Inferior parietal cortex (tissue), 1 donor: ENCODE results near the gene WDR18.

Experiments used
- DNase-seq: peaks from one replicate; pipeline ENCODE4 v3.0.0-alpha.2; 2016; ENCODE audit errors: extremely low spot score

Gene WDR18

DNA sequence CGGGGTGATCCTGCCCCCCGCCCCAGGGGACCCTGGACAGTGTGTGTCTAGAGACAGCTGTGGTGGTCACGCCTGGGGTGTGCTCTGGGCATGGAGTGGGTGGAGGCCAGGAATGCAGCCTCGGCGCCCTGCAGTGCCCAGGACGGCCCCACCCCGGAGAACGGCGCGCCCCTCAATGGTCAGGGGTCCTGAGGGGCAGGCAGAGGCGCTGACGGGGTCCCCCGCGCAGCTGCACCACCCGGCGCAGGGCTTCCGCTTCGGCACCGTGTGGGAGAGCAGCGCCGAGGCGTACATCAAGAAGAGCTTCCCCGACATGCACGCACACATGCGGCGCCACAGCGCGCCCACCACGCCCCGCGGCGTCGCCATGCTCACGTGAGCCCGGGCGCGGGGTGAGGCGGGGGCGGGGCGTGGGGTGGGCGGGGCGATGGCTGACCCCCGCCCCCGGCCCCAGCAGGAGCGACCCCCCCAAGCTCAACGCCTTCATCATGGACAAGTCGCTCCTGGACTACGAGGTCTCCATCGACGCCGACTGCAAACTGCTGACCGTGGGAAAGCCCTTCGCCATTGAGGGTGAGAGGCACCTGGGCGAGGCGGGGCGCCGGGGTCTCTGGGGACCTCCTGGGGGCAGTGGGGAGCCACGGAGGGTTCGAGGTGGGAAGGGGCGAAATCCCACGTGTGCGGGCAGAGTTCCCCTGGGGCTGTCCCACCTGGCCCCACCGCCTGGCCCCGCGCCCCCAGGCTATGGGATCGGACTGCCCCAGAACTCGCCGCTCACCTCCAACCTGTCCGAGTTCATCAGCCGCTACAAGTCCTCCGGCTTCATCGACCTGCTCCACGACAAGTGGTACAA is 23.5 kb downstream of the WDR18 start:
- DNase-seq: no peak

DNA sequence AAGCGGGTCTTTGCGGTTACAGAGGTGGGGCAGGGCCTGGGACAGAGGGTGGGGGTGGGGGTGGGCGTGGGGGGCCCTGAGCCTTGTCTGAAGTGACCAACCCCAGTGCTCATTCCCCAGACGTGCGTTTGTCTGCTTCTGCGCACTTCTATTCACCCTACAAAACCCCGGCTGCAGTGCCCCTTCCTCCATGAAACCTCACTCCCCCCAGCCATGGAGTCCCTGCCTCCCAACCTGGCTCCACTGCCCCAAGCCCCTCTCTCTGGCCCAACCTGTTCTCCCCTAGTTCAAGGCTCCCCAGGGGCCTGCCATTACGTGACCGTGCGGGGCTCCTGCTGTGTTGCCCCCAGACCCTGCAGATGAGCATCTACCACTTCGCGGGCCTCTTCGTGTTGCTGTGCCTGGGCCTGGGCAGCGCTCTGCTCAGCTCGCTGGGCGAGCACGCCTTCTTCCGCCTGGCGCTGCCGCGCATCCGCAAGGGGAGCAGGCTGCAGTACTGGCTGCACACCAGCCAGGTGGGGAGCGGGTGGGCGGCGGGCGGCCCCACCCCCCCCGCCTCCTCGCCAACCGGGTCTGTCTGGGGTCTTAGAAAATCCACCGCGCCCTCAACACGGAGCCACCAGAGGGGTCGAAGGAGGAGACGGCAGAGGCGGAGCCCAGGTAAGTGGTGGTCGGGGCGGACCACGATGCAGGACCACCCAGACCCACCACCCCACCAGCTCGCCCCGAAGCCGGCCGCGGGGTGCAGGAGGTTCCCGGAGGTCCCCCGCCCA is 24.3 kb downstream of the WDR18 start:
- no peak for DNase-seq

DNA sequence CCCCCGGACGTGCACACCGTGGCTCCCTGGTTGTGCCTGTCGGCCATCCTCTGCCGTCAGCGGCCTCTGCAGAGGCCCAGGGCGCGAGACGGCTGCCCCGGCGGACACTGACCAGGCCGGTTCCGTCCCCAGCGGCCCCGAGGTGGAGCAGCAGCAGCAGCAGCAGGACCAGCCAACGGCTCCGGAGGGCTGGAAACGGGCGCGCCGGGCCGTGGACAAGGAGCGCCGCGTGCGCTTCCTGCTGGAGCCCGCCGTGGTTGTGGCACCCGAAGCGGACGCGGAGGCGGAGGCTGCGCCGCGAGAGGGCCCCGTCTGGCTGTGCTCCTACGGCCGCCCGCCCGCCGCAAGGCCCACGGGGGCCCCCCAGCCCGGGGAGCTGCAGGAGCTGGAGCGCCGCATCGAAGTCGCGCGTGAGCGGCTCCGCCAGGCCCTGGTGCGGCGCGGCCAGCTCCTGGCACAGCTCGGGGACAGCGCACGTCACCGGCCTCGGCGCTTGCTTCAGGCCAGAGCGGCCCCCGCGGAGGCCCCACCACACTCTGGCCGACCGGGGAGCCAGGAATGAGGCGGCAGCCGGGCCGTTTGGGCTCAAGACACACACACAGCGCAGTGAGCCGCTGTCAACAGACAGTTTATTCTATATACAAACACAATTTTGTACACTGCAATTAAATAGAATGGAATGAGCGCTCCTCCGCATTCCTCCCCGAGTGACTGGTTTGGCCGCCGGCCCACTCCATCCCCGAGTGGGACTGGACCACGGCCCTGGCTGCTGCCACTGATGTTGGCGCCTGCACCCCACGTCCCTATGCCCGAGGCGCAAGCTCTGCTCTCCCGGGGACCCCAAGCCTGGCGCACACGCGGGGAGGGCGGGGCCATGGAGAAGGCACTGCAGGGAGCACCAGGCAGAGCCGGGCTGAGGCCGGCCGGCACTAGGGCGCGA is 25.2 kb downstream of the WDR18 start:
- DNase-seq: no peak

DNA sequence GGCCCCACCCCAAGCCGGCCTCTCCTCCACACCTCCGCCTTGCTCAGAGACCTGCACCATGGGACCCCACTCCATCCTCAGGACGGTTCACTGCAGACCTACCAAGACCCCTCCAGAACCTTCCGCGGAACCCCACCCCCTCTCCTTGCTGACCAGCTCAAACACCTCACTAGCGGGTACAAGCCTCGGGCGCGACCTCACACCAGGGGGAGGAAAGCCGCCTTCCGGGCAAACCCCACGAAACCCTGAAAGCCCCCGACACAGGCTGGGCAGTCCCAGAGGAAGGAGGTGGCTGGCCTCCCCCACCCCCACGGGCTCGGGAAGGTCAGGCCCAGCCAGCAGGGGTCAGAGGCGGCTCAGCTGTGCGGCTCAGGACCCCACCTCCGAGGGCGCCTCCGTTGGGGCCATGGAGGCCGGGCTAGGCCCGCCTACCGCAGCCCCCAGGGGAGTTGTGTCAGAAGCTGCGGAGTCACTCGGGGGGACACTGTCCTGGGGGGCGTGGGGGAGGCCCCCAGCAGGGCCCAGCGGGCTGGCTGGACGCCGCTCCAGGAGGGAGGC is 25.9 kb downstream of the WDR18 start:
- no peak for DNase-seq

DNA sequence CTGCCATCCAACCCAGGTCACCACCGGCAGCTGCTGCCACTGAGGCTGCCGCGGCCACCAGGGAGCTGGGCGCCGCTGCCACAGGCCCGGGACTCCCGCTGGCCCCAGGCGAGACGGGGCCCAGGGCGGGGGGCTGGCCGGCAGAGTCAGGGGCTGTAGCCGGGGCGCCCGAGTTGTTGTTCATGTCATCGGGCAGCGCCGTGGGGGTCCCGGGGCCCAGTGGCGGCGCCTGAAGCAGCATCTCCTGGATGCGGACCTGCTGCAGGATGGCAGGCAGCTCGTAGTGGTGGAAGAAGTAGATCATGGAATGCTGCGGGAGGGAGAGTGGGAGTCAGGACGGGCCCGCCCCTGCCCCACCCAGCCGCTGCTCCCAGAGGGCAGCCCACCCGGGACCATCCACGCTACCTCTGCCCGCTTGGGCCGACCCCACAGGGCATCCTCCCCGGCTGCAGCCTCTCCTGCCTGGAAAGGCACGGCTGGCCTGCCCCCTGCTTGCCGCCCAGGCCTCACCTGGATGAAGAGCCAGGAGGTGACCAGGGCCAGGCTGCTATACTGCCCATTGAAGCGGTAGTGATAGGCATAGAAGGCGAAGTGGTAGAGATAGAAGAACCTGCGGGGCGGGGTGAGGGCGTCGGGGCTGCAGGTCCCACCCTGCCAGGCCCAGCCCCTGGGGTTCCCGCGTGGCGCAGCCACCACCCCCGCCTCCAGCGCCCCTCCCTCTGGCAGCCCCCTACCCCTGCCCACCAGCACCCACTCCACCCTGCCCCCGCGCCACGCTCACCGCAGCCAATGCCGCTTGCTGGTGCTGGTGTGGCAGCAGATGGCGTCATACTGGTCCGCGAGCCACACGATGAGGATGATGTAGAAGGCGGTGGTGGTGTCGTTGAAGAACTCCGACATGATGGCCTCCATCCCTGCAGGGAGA is 26.7 kb downstream of the WDR18 start:
- no peak for DNase-seq

DNA sequence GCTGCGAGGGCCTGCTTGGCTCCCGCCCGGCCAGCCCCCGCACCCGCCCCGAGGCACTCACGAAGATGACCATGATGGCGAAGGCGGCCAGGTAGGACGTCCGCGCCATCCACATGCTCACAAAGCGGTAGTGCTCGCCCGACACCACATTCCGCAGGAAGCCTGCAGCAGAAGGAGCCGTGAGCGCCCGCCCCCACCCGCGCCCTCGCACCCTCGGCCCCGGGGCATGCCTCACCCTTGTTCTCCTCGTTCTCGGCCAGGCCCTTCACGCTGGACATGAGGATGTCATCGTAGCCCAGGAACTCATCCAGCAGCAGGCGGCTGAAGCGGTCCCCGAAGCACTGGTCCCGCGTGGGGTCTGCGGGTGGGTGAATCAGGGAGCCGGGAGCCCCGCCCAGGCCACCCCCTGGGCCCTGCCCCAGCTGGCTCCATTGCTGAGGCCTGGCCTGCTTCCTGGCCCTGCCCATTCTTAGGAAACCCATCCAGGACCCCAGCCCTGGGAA is 27.7 kb downstream of the WDR18 start:
- DNase-seq: no peak

DNA sequence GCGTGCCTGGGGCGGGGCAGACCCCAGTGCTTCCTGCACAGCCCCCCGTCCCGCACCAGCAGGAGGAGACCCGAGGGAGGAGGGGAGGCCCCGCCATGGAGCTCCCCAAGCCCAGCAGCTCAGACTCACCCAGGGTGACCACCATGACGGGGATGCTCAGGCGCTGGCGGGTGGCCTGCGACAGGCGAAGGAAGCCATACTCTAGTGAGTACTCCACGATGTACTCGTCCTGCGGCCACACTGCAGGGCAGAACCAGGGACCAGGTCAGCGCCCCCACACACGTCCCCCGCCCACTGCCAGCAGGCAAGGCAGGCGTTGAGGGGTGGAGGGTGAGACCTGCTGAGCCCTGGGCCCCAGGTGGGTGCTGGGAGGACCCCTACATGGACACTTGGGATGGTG is 28.2 kb downstream of the WDR18 start:
- no peak for DNase-seq

DNA sequence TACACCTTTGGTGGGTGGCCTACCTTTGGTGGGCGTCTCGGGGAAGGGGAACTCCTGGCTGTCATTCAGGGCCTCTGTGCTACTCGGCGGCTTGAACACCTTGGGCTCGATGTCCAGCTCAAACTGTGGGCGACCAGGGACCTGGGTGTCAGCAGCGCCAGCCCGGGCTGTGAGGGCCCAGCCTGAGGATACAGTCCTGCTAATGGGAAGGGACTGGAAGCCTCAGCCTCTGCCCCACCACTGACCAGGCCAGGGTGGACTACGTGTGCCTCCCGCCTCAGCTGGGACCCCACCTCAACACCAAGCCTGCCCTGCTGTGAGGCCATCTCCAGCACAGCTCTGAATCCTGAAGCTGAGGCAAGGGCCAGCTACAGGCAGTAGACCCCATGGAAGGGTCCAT is 29.1 kb downstream of the WDR18 start:
- no peak for DNase-seq

DNA sequence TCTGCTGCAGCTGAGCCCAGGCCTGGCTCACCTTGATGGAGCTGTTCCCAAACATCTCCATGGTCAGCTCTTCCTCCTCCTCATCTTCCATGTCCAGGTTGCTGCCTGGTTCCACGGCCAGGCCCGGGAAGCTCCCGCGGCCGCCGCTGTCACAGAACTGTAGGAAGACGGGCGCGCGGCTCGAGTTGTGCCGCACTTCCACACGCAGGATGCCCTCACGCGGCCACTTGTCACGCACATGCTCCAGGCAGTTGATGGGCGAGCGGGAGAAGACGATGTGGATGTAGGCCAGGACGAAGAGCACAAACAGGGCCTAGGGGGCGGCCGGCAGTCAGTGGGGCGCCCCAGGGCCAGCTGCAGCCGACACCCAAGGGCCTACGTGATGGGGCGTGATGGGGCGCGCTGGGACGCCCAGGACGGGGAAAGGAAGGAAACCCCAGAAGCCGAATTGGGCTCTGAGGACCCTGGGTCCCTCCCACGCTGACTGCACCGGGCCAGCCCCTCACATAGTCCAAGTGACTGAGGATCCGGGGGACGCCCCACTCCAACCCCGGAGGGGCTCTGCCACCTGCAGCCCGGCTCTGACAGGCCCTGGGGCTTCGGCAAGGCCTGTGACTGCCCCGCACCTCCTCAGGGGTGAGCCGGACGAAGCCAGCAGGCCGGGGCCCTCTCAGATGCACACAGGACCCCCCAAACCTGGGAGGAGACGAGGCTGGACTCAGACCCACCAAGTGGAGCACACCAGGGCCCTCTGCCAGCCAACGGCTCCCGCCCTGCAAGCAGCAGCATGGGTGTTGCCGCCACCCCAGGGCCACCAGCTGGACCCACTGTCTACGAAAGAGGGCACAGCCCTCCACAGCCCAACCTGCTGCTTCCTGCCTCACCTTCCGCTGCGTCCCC is 30.3 kb downstream of the WDR18 start:
- no peak for DNase-seq

DNA sequence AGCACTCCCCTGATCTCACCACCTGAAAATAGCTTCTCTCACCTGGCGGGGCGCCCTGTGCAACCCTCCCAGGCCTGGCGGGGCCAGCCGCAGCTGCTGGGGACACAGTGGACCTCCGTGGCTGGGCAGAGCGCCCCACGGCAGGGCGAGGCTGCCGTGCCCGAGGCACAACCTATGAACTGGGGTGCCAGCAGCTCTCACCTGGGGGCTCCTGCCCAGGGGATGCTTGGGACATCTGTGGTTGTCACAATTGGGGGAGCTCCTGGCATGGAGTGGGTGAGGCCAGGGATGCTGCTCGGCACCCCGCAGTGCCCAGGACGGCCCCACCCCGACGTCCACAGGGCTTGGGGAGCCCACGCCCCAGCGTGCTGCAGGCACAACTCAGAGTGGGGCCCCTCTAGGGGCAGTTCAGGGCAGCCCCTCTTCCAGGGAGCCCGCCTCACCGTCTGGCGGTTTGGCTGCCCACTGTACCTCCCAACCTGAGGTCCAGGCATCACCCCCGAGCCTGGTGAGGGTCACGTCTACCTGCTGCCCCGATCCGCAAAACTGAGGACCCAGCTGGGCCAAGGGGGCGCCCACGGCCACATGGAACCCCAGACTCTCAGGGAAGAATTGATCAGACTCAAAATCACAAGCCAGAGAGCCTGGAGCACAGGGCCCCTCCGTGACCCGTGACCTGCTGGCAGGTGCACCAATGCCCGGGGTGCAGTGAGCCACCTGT is 31.1 kb downstream of the WDR18 start:
- DNase-seq: no peak

DNA sequence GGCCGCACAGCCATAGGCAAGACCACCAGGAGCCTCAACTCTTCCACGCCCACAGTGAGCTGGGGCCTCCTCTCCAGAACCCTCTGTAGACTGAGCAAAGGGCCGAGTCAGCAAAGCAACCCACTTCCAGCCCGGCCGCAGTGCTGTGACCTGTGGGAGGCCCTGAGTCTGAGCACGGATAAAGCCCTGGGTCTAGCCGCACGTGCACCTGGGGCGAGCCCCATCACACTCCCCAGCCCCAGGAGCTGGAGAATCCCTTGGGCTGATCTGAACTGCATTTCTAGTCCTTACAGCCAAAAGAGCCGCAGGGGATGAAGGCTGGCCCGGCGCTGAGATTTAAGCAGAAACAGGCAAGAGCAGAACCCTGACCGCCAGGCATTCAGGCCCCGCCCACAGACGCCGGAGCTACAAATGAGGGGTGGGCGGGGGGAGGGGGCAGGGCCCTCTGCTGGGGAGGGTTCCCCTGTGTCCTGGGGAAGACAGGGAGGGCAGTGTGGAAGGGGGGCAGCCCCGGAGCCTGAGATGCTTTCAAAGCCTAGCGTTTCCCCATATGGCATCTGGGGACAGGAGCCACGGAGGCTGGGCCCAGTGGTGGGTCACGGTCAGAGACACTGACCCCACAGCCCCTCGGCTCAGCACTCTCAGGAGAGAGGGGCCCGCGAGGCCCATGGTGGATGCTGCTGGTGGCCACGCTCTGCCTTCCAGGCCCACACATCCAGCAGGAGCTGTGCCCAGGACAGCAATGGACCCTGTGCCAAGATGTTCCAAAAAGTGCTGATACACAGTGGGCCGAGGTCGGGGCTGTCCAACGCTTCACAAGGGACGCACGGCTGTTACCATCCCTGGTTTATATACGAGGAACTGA is 31.9 kb downstream of the WDR18 start:
- no peak for DNase-seq

DNA sequence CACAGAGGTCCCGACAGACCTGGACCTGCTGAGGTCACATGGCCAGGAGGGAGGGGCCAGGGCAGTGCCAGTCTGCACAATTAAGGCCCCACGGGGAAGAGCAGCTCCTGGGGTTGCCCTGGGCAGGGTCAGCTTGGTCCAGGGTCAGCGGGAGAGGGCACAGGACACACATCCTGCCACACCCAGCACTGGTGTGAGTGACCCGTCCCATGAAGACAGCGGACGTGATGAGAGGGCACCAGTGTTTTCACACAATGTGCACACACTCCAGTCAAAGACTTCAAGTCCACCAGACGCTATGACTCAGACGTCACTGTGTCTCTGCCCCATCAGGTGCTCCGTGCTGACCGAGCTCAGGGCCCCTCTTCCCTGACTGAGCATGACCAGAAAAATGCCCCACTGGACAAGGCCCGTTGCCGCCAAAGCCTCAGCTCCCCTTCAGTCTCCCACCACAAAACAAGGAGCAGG is 32.5 kb downstream of the WDR18 start:
- DNase-seq: no peak

DNA sequence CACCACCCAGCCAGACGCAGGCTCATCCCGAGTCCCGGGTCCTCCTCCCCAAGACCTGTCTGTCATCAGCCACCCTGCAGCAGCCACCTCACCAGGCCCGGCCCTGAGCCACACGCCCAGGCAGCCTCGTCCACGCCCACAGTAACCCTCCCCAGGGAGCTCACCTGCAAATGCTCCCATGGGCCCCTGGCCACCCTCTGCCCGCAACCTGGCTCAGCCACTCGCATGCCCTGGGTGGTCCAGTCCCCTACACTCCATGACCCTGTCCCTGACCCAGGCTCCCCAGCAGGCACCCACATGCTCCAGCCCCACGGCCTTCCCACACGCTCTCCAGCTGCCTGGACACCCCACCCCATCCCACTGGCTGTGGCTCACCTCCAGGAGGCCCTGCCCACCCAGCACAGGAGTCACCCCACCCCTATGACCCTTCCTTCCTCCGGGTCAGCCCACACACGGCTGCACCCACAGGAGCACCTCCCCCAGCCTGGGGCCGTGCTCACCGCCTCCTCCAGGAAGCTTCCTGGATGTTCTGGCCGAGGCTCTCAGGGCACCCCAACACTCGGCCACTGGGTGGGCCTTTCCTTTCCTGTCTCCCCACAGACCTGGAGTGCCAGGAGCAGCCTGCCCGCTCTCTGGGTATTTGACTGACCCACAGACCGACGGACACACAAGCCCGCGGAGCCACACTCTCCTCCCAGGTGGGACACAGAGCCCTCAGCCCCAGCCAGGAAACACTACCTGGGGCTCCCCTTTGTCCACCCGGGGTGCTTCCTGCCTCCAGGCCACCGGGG is 33.2 kb downstream of the WDR18 start:
- no peak for DNase-seq

DNA sequence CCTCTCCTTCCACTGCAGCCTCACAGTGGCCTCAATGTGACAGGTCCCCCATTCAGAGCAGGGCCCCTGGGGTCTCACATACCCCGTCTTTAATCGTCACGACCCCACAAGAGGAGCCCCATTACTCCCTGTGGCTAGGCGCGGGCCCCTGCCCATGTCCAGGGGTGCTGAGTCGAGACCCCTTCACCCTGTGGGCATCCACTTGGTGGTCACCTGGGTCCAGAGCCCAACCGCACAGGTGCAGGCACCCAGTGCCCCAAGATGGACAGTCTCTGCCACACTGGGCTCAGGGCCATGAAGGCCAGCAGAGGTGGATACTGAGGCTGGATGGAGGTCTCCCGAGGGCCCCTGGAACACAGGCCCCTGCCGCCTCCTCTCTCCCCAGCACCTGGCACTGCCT is 33.8 kb downstream of the WDR18 start:
- no peak for DNase-seq

DNA sequence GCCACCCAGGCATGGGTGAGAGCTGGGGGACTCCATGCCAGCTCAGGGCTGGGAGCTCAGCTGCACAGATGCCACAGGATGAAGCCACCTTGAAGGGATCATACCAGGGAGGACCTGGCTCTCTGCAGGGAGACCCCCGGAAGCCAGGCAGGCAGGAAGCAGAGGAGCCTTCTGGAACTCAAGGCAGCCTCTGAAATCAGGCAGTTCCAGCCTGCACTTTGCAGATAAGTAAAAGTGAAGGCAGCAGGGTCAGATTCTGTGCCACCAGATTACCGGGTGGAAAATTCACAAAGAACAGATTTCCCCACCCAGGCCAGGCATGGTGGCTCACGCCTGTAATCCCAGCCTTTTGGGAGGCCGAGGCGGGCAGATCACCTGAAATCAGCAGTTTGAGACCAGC is 34.2 kb downstream of the WDR18 start:
- DNase-seq: no peak

DNA sequence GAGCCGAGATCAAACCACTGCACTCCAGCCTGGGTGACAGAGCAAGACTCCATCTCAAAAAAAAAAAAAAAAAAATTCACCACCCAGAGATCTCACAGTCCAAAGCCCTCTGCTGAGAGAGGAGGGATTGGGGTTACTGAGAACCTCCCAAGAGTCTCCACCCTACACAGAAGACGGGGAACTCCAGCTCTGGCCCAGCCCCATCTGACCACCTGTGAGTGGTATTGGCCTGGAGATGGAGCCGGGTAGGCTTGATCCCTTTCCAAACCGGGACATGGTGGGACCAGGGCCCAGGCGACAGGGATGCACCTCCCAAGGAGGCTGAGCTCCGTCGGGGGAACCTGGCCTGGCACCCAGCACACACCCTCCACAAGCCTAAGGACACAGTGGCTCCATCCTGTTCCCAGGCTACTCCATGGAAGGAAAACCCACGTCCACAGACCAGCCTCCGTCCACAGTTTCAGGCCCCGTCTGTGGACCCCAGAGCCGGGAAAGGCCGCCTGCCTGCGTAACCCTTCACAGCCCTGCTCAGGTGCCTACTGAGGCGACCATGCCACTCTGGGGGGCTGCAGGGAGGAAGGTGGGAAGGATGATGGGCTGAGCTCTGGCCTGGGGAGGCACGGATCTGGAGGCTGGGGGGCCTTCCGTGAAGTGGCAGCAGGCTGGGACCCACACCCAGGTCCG is 34.9 kb downstream of the WDR18 start:
- DNase-seq: no peak
